Transverse colon (tissue), 4 donors: ENCODE data around the gene TMEM167A. TPM values are rescaled to one million over a fixed set of nuclear protein-coding genes. Genes with fewer than 3 reads are reported as not detected.

Experiments
- DNase-seq: peaks from one replicate; pipeline ENCODE4 v3.0.0-alpha.2; 2019
- H3K27ac ChIP-seq, 4 donors: fragments of 200-600 bp; sonication (generic); 2 replicates each; pipeline ENCODE4 v1.5.1; 2016 to 2018; ENCODE audit warnings: inconsistent platforms in 4 of 4
- H3K27me3 ChIP-seq: fragments of 200-600 bp; sonication (generic); 2 replicates; pipeline ENCODE4 v1.5.1; 2017; ENCODE audit warnings: inconsistent platforms
- H3K36me3 ChIP-seq, 4 donors: fragments of 200-600 bp; sonication (generic); 2 replicates each; pipeline ENCODE4 v1.5.1; 2017 to 2019; ENCODE audit warnings: inconsistent platforms in 4 of 4
- H3K4me1 ChIP-seq, 4 donors: fragments of 200-600 bp; sonication (generic); 2 replicates each; pipeline ENCODE4 v1.5.1; 2017 to 2020; ENCODE audit warnings: inconsistent platforms in 4 of 4
- H3K4me3 ChIP-seq, 4 donors: fragments of 200-600 bp; sonication (generic); 1 replicate in 1 of 4; 2 replicates in 3 of 4; pipeline versions ENCODE4 v1.5.1 to v1.6.1; 2017 to 2019; ENCODE audit warnings: inconsistent platforms in 4 of 4
- H3K9me3 ChIP-seq, 2 donors: fragments of 200-600 bp; sonication (generic); 2 replicates each; pipeline ENCODE4 v1.5.1; 2017 to 2019; ENCODE audit warnings: inconsistent platforms in 2 of 2
- CTCF ChIP-seq, 5 experiments: fragments of 200-600 bp in 3 of 5; fragments of 450-650 bp in 2 of 5; sonication (generic) in 3 of 5; IDR thresholded peaks; 1 replicate in 2 of 5; 2 replicates in 3 of 5; pipeline ENCODE4 v1.5.1; 2016 to 2017; ENCODE audit warnings: antibody characterized with exemption in 5 of 5, inconsistent platforms in 3 of 5, mild to moderate bottlenecking in 2 of 5, moderate library complexity in 1 of 5
- EP300 ChIP-seq: sonication (generic); formaldehyde crosslinking; IDR thresholded peaks from one replicate; pipeline ENCODE4 v1.6.1; 2017; ENCODE audit warnings: antibody characterized with exemption, low read depth
- POLR2A ChIP-seq: fragments of 450-650 bp; IDR thresholded peaks from one replicate; pipeline ENCODE4 v1.6.1; 2016; ENCODE audit warnings: antibody characterized with exemption, mild to moderate bottlenecking, moderate library complexity
- POLR2AphosphoS5 ChIP-seq, 3 donors: sonication (generic); formaldehyde crosslinking; IDR thresholded peaks; one replicate each; pipeline ENCODE4 v1.6.1; 2016; ENCODE audit warnings: antibody characterized with exemption in 3 of 3
- WGBS, 2 donors: methylation state at CpG; one replicate each; pipeline ENCODE4 v1.1.5; 2018; ENCODE audit warnings: low coverage in 1 of 2; 5-methylcytosine and 5-hydroxymethylcytosine counted together
- in situ Hi-C, 4 donors: fragments of 200-750 bp; cut with MboI; loops; one replicate each; pipeline versions ENCODE4 v1.15.0 to v1.15.1; 2017; ENCODE audit warnings: low sequenced_read_pairs in 3 of 4, low pct_ligation_motif_present in 1 of 4, low pct_unique_long_range_greater_than_20kb in 1 of 4
- intact Hi-C: fragments of 100-400 bp; cut with DNase I; formaldehyde crosslinking; loops from one replicate; pipeline ENCODE4 v1.15.1; 2023; ENCODE audit warnings: low total_unique reads
- small RNA-seq, 4 donors: library from RNA; depleted of rRNA; stranded (forward); fragments of <200 nt; gene quantifications; one replicate each; pipeline ENCODE3, GENCODE V24; 2016
- total RNA-seq, 4 donors: library from RNA; depleted of rRNA; stranded (reverse); fragments of >200 nt; gene quantifications; one replicate each; pipeline ENCODE4 v1.1.0, GENCODE V29; 2016

The TMEM167A gene
- total RNA-seq, 4 donors from 2014 or later = 7.0 to 42.9 (median 32.4) TPM

GRCh38 chr5:83003791-83004190, 73.4 kb downstream of the TMEM167A start:
- H3K27ac ChIP-seq = no peak overlapping the region
- TF ChIP-seq POLR2AphosphoS5 (IDR thresholded peaks at IDR 0.05) = no peak
- no peak for TF ChIP-seq POLR2A
- TF ChIP-seq CTCF (IDR thresholded peaks at IDR 0.05) = no peak
- no peak for TF ChIP-seq EP300
- no peaks in the 10 kb centered on the region for H3K27me3 ChIP-seq
- H3K4me1 ChIP-seq = no peaks in the 10 kb centered on the region
- in situ Hi-C loops (no loop called here), intact Hi-C loops (no loop called here)
- no peak overlapping the region for H3K4me3 ChIP-seq
- no peaks in the 10 kb centered on the region for H3K9me3 ChIP-seq
- DNase-seq = no peak
- 83 to 85% methylated on average over 2 of the region's 2 CpGs for WGBS, 2 donors
- no peaks in the 10 kb centered on the region for H3K36me3 ChIP-seq

Small RNA genes lying within 50 kb of the gene (small RNA-seq; reads per million reads assigned to genes)
- 2.3 to 6.6 (median 3.9) reads per million in 4 donors for gene SCARNA18

Other genes starting within 250 kb of the TMEM167A start
- gene XRCC4, start 153 bp upstream of the TMEM167A start, total RNA-seq = 1 to 10 TPM in 2 of 4 donors, under 1 TPM in 1, not detected in 1; 0.60 to 8.1 (median 7.3) TPM